Measurements from ENCODE around the gene SOD2.
"Not testable (repeated sequence)": the region's sequence is repeated elsewhere in the genome, so short reads cannot be mapped to it uniquely, and the experiment has no call there.

The SOD2 gene

DNA sequence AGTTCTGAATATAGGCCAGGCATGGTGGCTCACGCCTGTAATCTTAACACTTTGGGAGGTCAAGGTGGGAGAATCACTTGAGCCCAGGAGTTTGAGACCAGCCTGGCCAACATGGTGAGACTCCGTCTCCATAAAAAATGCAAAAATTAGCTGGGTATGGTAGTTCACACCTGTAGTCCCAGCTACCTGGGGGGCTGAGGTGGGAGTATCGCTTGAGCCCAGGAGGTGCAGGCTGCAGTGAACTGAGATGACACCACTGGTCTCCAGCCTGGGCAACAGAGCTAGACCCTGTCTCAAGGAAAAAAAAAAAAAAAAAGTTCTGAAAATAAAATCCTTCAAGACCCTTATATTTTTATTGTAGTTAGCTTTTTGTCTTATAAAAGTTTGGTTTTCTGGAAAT is 22.6 kb upstream of the SOD2 start:
- DNase-seq = no peak

DNA sequence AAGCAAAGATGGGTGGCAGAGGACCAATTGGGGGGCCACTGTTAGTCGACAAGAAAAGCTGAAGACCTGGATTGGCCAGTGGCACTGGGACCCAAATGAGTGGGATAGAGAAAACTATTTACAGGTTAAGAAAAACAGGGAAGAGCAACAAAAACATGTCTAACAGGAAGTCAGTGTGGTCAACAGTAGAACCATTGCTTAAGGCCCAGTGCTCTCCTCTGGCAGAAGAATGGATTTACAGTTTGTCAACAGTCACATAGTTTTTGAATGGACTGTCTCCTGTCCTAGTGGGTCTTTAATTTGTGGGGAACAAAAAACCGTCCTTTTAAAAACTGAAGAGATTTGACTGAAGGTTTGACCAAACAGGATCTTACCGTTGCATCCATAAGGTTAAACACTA is 22.1 kb upstream of the SOD2 start:
- no peak for DNase-seq

GRCh38 chr6:159714404-159714803 is 21.4 kb upstream of the SOD2 start:
- DNase-seq = no peak

- no peak for DNase-seq
Measured at GRCh38 chr6:159713984-159714383, 20.9 kb upstream of the SOD2 start.

DNA sequence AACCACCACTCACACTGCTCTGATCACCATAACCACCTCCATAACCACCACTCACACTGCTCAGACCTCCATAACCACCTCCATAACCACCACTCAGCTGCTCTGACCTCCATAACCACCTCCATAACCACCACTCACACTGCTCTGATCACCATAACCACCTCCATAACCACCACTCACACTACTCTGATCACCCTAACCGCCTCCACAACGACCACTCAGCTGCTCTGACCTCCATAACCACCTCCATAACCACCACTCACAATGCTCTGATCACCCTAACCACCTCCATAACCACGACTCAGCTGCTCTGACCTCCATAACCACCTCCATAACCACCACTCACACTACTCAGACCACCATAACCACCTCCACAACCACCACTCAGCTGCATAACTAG is 19.3 kb upstream of the SOD2 start:
- DNase-seq = not testable (repeated sequence)

- DNase-seq = not testable (repeated sequence)
Measured at GRCh38 chr6:159710603-159711002, 17.6 kb upstream of the SOD2 start.

DNA sequence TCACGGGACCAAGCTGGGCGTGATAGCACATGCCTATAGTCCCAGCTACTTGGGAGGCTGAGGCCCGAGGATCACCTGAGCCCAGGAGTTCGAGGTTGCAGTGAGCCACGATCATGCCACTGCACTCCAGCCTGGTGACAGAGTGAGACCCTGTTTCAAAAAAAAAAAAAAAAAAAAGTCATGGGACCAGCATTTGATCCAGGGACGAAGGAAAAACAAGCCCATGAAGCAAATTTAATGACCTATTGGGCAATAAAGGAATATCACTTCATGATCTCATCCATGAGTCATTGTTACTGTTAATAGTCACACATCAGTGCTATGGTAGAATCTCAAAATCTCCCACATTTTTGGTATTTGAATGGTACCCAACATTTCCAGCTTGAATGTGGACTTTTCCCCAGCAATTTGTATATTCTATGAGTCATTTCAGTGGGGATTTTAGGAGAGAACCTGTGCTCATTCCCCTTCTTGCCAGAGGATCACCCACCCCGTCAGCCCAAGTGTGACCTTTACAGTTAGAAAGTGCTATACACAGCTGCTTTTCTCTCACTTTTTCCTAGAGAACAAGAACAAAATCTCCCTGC is 8.5 kb upstream of the SOD2 start:
- DNase-seq = no peak

- DNase-seq = no peak
Measured at GRCh38 chr6:159700970-159701369, 7.9 kb upstream of the SOD2 start.

DNA sequence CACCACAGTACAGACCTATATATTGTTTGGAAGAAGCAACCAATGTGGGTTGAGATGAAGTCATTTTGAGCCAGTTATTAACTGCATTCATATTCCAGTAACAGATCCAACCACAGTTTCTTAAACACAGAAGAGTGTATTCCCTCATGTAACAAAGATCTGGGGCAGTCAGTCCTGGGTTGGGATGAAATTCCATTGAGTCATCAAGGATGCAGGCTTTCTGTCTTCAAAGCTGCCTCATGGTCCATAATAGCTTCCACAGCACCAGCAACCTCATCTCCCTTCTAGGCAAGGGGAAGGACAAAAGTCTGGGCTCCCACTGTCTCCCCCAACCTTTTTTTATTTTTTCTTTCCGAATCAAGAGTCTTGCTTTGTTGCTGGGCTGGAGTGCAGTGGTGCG is 2.9 kb upstream of the SOD2 start:
- DNase-seq = no peak

DNA sequence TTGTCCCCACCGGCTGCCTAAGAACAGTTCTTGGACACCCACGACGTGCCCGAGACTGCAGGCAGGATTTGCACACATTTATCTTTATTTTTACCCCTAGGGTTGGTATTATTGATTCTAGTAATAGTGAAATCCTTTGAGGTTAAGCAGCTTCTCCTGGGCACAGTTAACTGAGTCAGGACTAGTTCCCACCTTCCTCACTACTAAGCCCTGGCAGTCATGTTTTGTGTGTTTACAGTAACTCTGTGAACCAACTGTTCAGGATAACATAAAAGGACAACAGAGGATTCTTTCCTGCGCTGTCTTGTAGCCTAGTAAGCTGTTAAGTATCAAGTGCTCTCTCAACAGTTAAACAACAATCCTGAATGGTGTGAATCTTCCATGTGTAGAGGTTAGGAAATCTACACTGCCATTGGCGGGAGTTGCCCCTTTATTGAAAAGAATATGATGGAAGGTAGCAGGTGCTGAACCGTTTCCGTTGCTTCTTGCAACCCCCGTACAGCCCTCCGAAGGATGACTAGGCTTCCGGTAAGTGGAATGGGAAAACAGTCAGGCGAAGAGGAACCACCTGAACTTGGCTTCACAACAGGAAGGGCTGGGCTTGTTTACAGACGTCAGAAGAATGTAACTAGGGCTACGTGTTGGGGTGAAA is 979 bp upstream of the SOD2 start:
- DNase-seq = peak; percentile 73

- DNase-seq = peak; percentile 56
Measured at GRCh38 chr6:159692303-159693127, 526 bp downstream of the SOD2 start.

DNA sequence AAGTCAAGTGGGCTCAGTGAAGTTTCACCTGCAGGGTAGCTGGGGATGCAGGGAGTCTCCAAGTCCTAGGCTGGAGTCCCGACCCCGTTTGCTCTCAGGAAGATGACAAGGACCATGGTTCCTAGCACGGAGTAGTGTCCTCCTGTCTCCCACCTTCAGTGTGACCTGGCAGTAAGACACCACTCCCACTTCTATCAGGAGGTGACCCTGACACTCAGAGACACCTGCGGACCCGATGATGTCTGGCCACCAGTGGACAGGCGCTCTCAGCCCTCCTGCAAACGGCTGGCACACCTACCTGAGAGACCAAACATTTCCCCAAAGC is 1.1 kb downstream of the SOD2 start:
- DNase-seq = no peak

- peak; percentile 69 for DNase-seq
Measured at GRCh38 chr6:159691133-159691962, 1.7 kb downstream of the SOD2 start.

GRCh38 chr6:159690135-159690534 is 2.9 kb downstream of the SOD2 start:
- not testable (repeated sequence) for DNase-seq

- no peak for DNase-seq
Measured at GRCh38 chr6:159689001-159689400, 4.0 kb downstream of the SOD2 start.

DNA sequence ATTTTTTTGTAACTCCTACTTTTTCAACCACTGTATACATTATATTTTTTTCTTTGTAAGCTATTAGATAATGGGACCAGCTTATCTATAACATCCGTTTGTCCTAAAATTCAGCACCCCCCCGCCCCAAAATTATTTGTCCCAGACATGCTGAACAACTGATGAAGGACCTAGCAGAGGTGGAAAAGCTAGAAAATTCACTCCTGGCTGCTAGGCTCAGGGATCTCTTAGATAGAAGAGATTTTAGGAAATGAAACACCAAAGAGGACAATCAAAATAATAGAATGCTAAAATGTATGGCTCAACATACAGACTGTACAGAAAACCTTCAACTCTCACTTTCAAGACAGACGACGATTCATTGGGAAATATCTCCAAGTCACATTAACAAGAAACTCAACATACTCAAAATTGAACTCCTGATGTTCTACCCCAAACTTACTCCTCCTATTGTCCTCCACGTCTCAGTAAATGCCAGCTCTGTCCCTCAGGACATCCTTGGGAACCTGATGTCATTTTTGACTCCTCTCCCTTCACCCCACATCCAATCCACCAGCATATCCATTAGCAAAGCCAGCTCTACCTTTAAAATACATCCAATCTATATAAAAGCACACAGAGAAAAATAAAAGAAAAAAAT is 4.7 kb downstream of the SOD2 start:
- no peak for DNase-seq

DNA sequence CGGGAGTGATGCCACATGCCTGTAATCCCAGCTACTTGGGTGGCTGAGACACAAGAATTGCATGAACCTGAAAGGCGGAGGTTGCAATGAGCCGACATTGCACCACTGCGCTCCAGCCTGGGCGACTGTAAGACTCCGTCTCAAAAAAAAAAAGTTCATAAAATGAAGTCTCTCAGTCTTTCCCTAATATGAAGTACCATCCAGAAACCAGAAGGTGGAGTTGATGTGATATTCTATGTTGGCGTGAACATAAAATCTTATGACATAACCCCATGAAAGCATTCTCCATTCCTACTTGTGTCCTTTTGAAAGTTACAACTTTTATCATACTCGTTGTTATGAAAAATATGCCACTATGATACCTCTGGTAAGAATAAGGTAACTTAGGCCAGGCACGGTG is 5.7 kb downstream of the SOD2 start:
- DNase-seq = no peak

DNA sequence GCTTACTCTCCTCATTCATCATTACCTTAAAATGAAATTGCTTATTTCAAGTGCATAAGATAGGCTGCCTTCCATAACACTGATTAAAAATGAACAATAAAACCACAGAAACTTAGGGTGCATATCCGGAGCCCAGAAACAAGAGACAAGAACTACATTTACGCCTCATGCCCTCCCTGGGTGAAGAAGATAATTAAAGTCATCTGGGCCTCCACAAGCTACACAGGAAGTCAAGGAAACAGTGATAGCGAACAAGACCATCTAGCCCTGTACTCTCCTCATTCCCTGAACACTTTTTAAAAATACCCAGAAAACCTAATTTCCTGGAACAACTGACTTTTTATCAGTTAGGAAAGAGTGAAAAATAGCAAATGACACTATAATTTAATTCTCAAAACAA is 6.3 kb downstream of the SOD2 start:
- no peak for DNase-seq

DNA sequence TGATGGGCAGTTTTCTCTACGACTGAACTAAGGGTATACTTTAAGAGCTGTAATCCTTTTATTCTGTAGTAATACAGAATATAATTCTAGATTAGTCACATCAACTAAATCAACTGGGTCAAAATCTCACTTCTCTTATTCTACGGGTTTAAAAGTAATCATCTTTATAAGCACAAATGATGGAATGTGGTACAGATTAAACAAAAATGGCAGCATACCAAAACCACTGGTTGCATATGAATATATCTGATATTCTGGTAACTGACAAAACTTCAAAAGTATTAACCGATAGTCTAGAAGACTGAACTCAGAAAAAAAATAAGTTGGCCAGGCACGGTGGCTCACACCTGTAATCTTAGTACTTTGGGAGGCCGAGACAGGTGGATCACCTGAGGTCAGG is 7.0 kb downstream of the SOD2 start:
- no peak for DNase-seq

GRCh38 chr6:159684013-159684304 is 9.1 kb downstream of the SOD2 start:
- no peak for DNase-seq

DNA sequence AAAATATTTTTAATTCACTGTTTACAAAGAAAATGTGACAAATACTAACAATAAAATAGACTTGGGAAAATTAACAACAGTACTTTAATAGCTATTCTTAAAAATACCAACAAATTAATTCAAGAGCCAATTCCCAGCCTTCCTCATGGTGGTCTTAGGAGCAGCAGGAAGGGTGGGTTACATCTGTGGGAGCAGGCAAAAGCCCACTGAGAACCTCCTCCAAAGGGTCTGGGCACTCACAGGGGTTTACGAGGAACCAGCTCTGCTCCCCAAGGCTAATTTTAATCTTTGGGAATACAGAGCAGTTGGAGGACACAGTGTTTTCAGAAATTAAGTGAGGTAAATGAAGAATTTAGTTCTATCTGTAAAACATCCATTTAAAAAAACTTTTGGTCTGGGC is 10.2 kb downstream of the SOD2 start:
- DNase-seq = no peak

GRCh38 chr6:159682295-159682694 is 10.7 kb downstream of the SOD2 start:
- DNase-seq = no peak

GRCh38 chr6:159681191-159681880 is 11.7 kb downstream of the SOD2 start:
- no peak for DNase-seq
